GM12872 (cell line): ENCODE measurements around the gene ABCA3.

Experiments
- TF ChIP-seq, protein P1 (sequence below): IDR thresholded peaks from 3 replicates; pipeline ENCODE4 v1.5.1; 2011; ENCODE audit warnings: low read depth, mild to moderate bottlenecking, low read length, moderate library complexity; ENCODE audit not compliant: insufficient read depth

ABCA3 gene

DNA sequence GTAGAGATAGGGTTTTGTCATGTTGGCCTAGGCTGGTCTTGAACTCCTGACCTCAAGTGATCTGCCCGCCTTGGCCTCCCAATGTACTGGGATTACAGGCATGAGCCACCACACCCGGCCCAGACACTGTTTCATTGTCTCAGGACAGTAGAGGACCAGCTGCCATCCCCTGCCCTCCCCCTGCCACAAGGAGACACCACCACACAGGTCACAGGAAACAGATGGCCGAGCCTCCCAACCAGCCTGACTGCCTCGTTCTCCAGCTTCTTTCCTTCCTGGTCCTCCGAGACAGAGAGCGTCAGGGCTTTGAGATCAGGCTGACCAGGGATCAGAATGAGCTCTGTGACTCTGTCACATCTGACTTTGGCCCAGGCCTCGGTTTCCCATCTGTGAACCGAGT is 51.8 kb downstream of the ABCA3 start:
- TF ChIP-seq, protein P1, sequence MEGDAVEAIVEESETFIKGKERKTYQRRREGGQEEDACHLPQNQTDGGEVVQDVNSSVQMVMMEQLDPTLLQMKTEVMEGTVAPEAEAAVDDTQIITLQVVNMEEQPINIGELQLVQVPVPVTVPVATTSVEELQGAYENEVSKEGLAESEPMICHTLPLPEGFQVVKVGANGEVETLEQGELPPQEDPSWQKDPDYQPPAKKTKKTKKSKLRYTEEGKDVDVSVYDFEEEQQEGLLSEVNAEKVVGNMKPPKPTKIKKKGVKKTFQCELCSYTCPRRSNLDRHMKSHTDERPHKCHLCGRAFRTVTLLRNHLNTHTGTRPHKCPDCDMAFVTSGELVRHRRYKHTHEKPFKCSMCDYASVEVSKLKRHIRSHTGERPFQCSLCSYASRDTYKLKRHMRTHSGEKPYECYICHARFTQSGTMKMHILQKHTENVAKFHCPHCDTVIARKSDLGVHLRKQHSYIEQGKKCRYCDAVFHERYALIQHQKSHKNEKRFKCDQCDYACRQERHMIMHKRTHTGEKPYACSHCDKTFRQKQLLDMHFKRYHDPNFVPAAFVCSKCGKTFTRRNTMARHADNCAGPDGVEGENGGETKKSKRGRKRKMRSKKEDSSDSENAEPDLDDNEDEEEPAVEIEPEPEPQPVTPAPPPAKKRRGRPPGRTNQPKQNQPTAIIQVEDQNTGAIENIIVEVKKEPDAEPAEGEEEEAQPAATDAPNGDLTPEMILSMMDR: no peak

DNA sequence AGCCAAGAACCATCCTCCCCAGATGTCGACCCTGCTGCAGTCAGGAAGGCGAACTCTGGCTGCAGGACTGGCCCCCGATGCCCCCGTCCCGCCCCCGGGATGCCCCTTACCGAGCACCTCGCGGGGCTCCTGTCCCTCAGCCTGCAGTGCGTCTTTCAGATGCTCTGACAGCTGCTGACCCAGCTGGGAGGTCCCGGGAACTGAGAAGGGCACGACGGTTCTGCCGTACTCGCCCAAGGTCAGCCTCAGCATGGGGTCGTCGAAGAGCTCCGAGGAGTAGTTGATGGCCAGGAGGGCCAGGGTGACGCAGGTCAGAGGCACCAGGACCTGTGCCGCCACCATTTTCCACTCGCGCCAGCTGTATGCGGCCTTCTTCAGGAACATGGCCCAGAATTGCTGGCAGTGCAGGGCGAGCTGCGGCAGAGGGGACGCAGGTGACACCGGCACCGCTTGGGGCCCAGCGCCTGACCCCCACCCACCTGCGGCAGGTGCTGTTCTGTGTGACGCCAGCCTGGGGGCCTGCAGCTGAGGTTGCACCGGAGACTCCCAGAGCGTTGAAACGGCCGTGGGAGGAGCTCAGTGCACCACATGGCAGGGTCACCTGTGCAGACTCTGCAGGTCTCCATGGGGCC is 52.5 kb downstream of the ABCA3 start:
- TF ChIP-seq, protein P1: no peak

DNA sequence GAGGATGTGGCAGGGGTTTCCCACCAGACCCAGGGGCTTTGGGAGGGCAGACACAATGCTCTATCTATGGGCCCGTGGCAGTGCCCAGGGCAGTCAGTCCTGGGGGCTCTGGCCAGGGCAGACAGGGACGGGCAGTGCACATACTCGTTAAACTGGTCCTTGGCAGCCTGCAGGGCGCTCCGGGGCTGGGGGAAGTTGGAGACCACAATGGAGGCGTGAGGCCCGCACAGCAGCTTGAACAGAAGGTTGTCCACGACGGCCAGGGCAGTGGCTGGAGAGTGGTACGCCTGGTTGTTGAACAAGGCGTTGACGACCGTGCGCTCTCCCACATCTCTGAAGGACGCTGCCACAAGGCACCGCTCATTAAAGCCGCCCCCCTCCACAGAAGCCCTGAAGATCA is 54.0 kb downstream of the ABCA3 start:
- TF ChIP-seq, protein P1: no peak

DNA sequence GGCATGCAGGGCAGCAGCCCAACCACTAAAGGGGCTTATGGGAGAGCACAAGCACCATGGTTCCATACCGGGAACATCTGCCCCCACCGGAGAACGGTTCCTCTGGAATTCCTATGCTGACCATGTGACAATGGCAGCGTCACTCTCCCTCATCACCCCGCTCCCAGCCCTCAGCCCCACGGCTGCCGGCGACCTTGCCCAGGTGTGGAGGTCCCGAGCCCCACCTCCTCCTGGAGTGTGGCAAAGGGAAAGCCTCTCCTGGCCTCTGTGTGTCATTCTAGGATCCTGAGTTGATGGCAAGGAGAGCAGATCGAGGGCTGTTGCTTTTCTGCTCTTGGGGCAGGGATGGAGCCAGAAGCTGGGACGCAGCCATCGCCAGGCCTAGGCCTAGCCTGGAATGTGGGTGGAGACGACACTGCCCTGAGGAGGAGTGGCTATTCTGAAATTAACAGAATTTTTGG is 54.8 kb downstream of the ABCA3 start:
- TF ChIP-seq, protein P1: no peak

DNA sequence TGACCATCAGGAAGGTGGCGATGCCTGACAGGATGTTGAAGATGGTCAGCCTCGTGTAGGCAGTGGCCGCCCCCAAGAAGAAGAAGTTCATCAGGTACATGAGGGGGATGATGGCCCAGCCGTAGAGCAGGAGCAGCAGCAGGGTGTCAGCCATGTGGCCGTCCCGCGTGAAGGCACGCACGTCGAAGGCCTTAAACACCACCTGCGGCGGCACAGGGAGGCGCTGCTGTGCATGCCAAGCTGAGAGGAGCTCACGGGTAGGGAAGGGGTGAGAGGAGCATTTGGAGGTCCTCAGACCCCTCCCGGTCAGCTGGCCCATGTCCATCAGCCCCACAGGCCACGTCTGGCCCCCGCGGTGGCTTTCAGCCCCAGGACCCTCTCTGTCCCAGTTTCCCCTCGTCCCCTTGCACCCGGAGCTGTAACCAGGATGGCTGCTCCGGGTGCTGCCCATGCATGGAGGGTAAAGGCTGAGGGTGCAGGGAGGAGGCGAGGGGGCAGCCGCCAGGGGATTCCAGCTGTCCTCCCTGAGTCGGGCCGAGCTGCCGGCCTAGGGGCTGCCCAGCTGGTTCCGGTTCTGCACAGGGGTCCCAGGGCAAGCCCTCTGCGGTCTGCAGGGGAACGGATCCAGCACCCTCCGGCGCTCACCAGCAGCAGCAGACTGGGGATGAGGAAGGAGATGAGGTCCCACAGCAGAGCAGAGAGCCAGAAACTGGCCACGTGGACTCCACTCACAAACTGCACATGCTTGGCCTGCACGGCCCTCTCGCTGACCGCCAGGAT is 55.5 kb downstream of the ABCA3 start:
- TF ChIP-seq, protein P1: no peak

DNA sequence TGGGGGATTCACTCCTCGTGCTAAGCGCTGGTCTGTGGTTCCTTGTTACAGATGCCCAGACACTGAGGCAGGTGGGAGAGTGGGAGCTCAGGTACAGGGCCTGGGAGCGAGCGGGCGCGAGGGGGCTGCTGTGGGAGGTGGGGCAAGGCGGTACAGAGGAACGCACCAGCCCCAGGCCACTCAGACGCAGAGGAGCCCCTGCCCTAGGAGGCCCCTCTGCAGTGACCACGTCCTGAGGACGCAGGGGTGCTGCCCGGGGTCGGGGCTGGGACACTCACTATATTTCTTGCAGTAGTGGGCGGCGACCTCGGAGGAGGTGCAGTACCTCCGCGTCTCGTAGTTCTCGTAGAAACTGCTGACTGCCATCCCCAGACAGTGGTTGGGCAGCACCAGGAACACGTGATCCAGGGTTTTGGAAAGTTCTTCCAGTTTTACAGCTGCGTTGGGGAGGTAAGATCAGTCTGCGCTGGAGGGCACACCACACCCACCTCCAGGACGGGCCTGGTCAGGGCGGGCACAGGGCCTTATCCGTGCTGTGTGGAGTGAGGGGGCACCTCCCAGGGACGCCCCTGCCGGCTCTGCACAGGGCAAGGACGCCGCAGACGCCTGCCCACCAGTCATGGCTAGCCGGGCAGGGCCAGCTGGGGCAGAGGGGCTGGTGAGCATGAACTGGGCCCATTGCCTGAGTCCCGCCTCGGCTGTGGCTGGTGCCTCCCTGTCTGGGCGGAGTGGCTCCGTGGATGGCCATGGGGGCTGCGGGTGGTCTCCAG is 56.3 kb downstream of the ABCA3 start:
- TF ChIP-seq, protein P1: no peak
